Fibroblast of the aortic adventitia (primary cell): ENCODE measurements around the gene AKIRIN1. TPM values are rescaled to one million over a fixed set of nuclear protein-coding genes. Genes with fewer than 3 reads are reported as not detected.

Experiments used
- DNase-seq: peaks from one replicate; pipeline ENCODE4 v3.0.0-alpha.2; 2010; ENCODE audit warnings: low read depth
- H3K4me3 ChIP-seq: 2 replicates; pipeline ENCODE4 v1.5.1; 2011; ENCODE audit warnings: low read depth, mild to moderate bottlenecking, control low read depth, low read length, moderate library complexity
- CTCF ChIP-seq: IDR thresholded peaks from 2 replicates; pipeline ENCODE4 v1.5.1; 2011; ENCODE audit warnings: mild to moderate bottlenecking, low read length, control low read depth, inconsistent platforms; ENCODE audit not compliant: insufficient read depth
- total RNA-seq: library from RNA; depleted of rRNA; stranded (reverse); fragments of >200 nt; gene quantifications from 2 replicates; pipeline ENCODE4 v1.2.3, GENCODE V29; 2012; ENCODE audit warnings: low replicate concordance

AKIRIN1 gene
- total RNA-seq, 1 donor = 33.6 TPM

- TF ChIP-seq CTCF = no peak
- DNase-seq = no peak
- no peak overlapping the region for H3K4me3 ChIP-seq
Measured at GRCh38 chr1:39034114-39034654, 43.1 kb downstream of the AKIRIN1 start.

- TF ChIP-seq CTCF = no peak
- no peak overlapping the region for H3K4me3 ChIP-seq
- DNase-seq = no peak
Measured at GRCh38 chr1:39036678-39037077, 45.6 kb downstream of the AKIRIN1 start.

- DNase-seq = no peak
- no peak overlapping the region for H3K4me3 ChIP-seq
- no peak for TF ChIP-seq CTCF
Measured at GRCh38 chr1:39043513-39043912, 52.4 kb downstream of the AKIRIN1 start.

GRCh38 chr1:39044762-39045161, 53.7 kb downstream of the AKIRIN1 start:
- no peak overlapping the region for H3K4me3 ChIP-seq
- DNase-seq = no peak
- no peak for TF ChIP-seq CTCF

GRCh38 chr1:39045231-39045630, 54.2 kb downstream of the AKIRIN1 start:
- no peak for TF ChIP-seq CTCF
- H3K4me3 ChIP-seq = no peak overlapping the region
- DNase-seq = no peak

- peak; percentile 16 for DNase-seq
- no peak overlapping the region for H3K4me3 ChIP-seq
- TF ChIP-seq CTCF = no peak
Measured at GRCh38 chr1:39046613-39047210, 55.6 kb downstream of the AKIRIN1 start.
